Mesenchymal stem cell (in vitro differentiated cells and primary cell): Measurements from ENCODE around the gene SERPINE1.

ENCODE experiments used
- DNase-seq: peaks from one replicate; pipeline ENCODE4 v3.0.0-alpha.2; 2013
- H2AFZ ChIP-seq: one replicate; pipeline ENCODE4 v1.6.1; 2013; ENCODE audit warnings: low read depth, mild to moderate bottlenecking, control low read depth, inconsistent platforms, low read length, moderate library complexity
- H2AK5ac ChIP-seq: 2 replicates; pipeline ENCODE4 v1.6.1; 2013; ENCODE audit warnings: low read length, moderate library complexity, mild to moderate bottlenecking, inconsistent platforms; ENCODE audit not compliant: severe bottlenecking
- H2BK120ac ChIP-seq: one replicate; pipeline ENCODE4 v1.6.1; 2013; ENCODE audit warnings: low read depth, mild to moderate bottlenecking, inconsistent platforms, low read length, moderate library complexity
- H2BK12ac ChIP-seq, 2 experiments: one replicate each; pipeline ENCODE4 v1.6.1; 2013; ENCODE audit warnings: inconsistent platforms in 2 of 2, low read length in 2 of 2, mild to moderate bottlenecking in 2 of 2, moderate library complexity in 2 of 2, control low read depth in 1 of 2
- H2BK15ac ChIP-seq: one replicate; pipeline ENCODE4 v1.6.1; 2013; ENCODE audit warnings: mild to moderate bottlenecking, low read depth, inconsistent platforms; ENCODE audit not compliant: poor library complexity, severe bottlenecking
- H2BK5ac ChIP-seq: 2 replicates; pipeline ENCODE4 v1.6.1; 2013; ENCODE audit warnings: low read depth, mild to moderate bottlenecking, low read length, control low read depth, inconsistent platforms; ENCODE audit not compliant: poor library complexity, severe bottlenecking
- H3K14ac ChIP-seq, 2 experiments: one replicate each; pipeline ENCODE4 v1.6.1; 2013; ENCODE audit warnings: inconsistent platforms in 2 of 2, low read length in 2 of 2, control low read depth in 1 of 2, mild to moderate bottlenecking in 1 of 2, moderate library complexity in 1 of 2
- H3K18ac ChIP-seq, 2 experiments: one replicate each; pipeline ENCODE4 v1.6.1; 2013; ENCODE audit warnings: inconsistent platforms in 2 of 2, low read length in 2 of 2, control low read depth in 1 of 2, low read depth in 1 of 2, mild to moderate bottlenecking in 1 of 2
- H3K23ac ChIP-seq, 2 experiments: one replicate each; pipeline ENCODE4 v1.6.1; 2013; ENCODE audit warnings: inconsistent platforms in 2 of 2, low read length in 2 of 2, mild to moderate bottlenecking in 2 of 2, moderate library complexity in 2 of 2, control low read depth in 1 of 2
- H3K27ac ChIP-seq: 2 replicates; pipeline ENCODE4 v1.5.1; 2013; ENCODE audit warnings: mild to moderate bottlenecking, moderate library complexity, low read length, control low read depth, inconsistent platforms; ENCODE audit not compliant: poor library complexity, severe bottlenecking
- H3K27me3 ChIP-seq, 2 experiments: 2 replicates each; pipeline versions ENCODE4 v1.6.1 to v1.7.0; 2013; ENCODE audit warnings: low read length in 2 of 2, mild to moderate bottlenecking in 2 of 2, moderate library complexity in 2 of 2, control low read depth in 1 of 2, inconsistent platforms in 1 of 2; ENCODE audit not compliant: control insufficient read depth in 1 of 2, insufficient read depth in 1 of 2
- H3K36me3 ChIP-seq, 2 experiments: 2 replicates each; pipeline versions ENCODE4 v1.6.1 to v1.7.0; 2013; ENCODE audit warnings: low read length in 2 of 2, control low read depth in 1 of 2, inconsistent platforms in 1 of 2, low read depth in 1 of 2, mild to moderate bottlenecking in 1 of 2; ENCODE audit not compliant: insufficient read depth in 2 of 2, control insufficient read depth in 1 of 2
- H3K4ac ChIP-seq, 2 experiments: one replicate each; pipeline ENCODE4 v1.6.1; 2013; ENCODE audit warnings: inconsistent platforms in 2 of 2, low read length in 2 of 2, mild to moderate bottlenecking in 2 of 2, moderate library complexity in 2 of 2, control low read depth in 1 of 2, low read depth in 1 of 2
- H3K4me1 ChIP-seq: 2 replicates; pipeline ENCODE4 v1.6.1; 2013; ENCODE audit warnings: low read depth, low read length, control low read depth; ENCODE audit not compliant: control insufficient read depth, insufficient read depth
- H3K4me2 ChIP-seq: 2 replicates; pipeline ENCODE4 v1.6.1; 2013; ENCODE audit warnings: low read length, mild to moderate bottlenecking, inconsistent platforms; ENCODE audit not compliant: poor library complexity, severe bottlenecking
- H3K4me3 ChIP-seq, 2 experiments: 2 replicates each; pipeline versions ENCODE4 v1.5.1 to v1.7.0; 2013; ENCODE audit warnings: low read length in 2 of 2, mild to moderate bottlenecking in 2 of 2, control low read depth in 1 of 2, low read depth in 1 of 2; ENCODE audit not compliant: insufficient read depth in 1 of 2
- H3K79me1 ChIP-seq: replicated peaks from 2 replicates; pipeline ENCODE4 v1.6.1; 2013; ENCODE audit warnings: mild to moderate bottlenecking, control low read depth, low read length, inconsistent platforms; ENCODE audit not compliant: poor library complexity, severe bottlenecking
- H3K9ac ChIP-seq: 2 replicates; pipeline ENCODE4 v1.7.0; 2013; ENCODE audit warnings: mild to moderate bottlenecking, low read length, moderate library complexity
- H3K9me3 ChIP-seq: 2 replicates; pipeline ENCODE4 v1.7.0; 2013; ENCODE audit warnings: mild to moderate bottlenecking, low read length; ENCODE audit not compliant: control insufficient read depth
- H4K8ac ChIP-seq: one replicate; pipeline ENCODE4 v1.6.1; 2013; ENCODE audit warnings: inconsistent platforms, mild to moderate bottlenecking, low read length, moderate library complexity
- H4K91ac ChIP-seq: one replicate; pipeline ENCODE4 v1.6.1; 2013; ENCODE audit warnings: mild to moderate bottlenecking, low read length, inconsistent platforms
- WGBS: methylation state at CpG from one replicate; pipeline ENCODE4 v1.1.7; 2013; ENCODE audit warnings: mixed read lengths; 5-methylcytosine and 5-hydroxymethylcytosine counted together

The SERPINE1 gene

GRCh38 chr7:101085162-101085964 is 41.5 kb upstream of the SERPINE1 start, which contains the start of gene TRIM56:
TRIM56 (plus strand) TSS chr7:101085481; CDS start chr7:101087313, 1,832 bp downstream.
- Histone ChIP-seq H3K9me3 (no peaks in the 10 kb centered on the region), H3K27me3 (no peaks in the 10 kb centered on the region), H2BK5ac (peak within 1 kb of the TSS; percentile 85), H4K8ac (peak within 1 kb of the TSS; percentile 90), H3K14ac (peak within 1 kb of the TSS in 1 of 2 experiments; percentile 81), H2AFZ (peak within 1 kb of the TSS; percentile 67), H3K79me1 (peaks cover 17% of the 10 kb centered on the region), H3K23ac (no peak within 1 kb of the TSS), H2BK120ac (peak within 1 kb of the TSS; percentile 50), H2AK5ac (no peak within 1 kb of the TSS), H3K4me3 (peak within 1 kb of the TSS; percentile 64 to 94), H3K4me1 (peaks cover 27% of the 10 kb centered on the region), H4K91ac (peak within 1 kb of the TSS; percentile 80), H3K4me2 (peak within 1 kb of the TSS; percentile 54), H2BK15ac (peak within 1 kb of the TSS; percentile 97), H3K18ac (peak within 1 kb of the TSS; percentile 89 to 98), H2BK12ac (peak within 1 kb of the TSS; percentile 31 to 61), H3K9ac (peak within 1 kb of the TSS; percentile 96), H3K4ac (peak within 1 kb of the TSS; percentile 66 to 80), H3K27ac (peak within 1 kb of the TSS; percentile 66), H3K36me3 (peaks cover 21 to 38% of the 10 kb centered on the region in 2 experiments)
- DNase-seq: peak; percentile 89
- WGBS: 3% methylated on average over 10 of the region's 26 CpGs

- Histone ChIP-seq H2AK5ac (no peak overlapping the region), H3K27me3 (no peaks in the 10 kb centered on the region), H3K36me3 (peaks cover 28 to 50% of the 10 kb centered on the region in 2 experiments), H2BK120ac (no peak overlapping the region), H3K23ac (peak overlapping the region in 1 of 2 experiments; percentile 18), H3K27ac (no peak overlapping the region), H4K8ac (no peak overlapping the region), H2BK5ac (no peak overlapping the region), H3K18ac (peak overlapping the region in 1 of 2 experiments; percentile 18), H2BK12ac (peak overlapping the region in 1 of 2 experiments; percentile 2), H3K4ac (no peak overlapping the region), H2BK15ac (peak overlapping the region; percentile 55), H3K14ac (no peak overlapping the region), H4K91ac (no peak overlapping the region), H3K4me3 (no peak overlapping the region), H3K79me1 (peaks cover 20% of the 10 kb centered on the region), H3K4me2 (no peak overlapping the region), H2AFZ (no peak overlapping the region), H3K4me1 (peaks cover 27% of the 10 kb centered on the region), H3K9me3 (no peaks in the 10 kb centered on the region), H3K9ac (no peak overlapping the region)
- 98% methylated on average over 45 of the region's 45 CpGs for WGBS
- no peak for DNase-seq
Measured at GRCh38 chr7:101087334-101088068, 39.4 kb upstream of the SERPINE1 start.

- H4K8ac ChIP-seq: no peak overlapping the region
- WGBS: 93% methylated on average over 21 of the region's 21 CpGs
- H3K27ac ChIP-seq: no peak overlapping the region
- DNase-seq: no peak
- H2AK5ac ChIP-seq: no peak overlapping the region
- H2BK5ac ChIP-seq: no peak overlapping the region
- H3K4ac ChIP-seq: no peak overlapping the region
- H4K91ac ChIP-seq: peak overlapping the region; percentile 41
- H3K4me1 ChIP-seq: peaks cover 27% of the 10 kb centered on the region
- H3K23ac ChIP-seq: no peak overlapping the region
- H3K4me2 ChIP-seq: no peak overlapping the region
- H3K18ac ChIP-seq: no peak overlapping the region
- no peak overlapping the region for H2BK12ac ChIP-seq
- no peak overlapping the region for H3K4me3 ChIP-seq
- peaks cover 28 to 50% of the 10 kb centered on the region in 2 experiments for H3K36me3 ChIP-seq
- H2BK120ac ChIP-seq: no peak overlapping the region
- H3K27me3 ChIP-seq: no peaks in the 10 kb centered on the region
- no peak overlapping the region for H3K14ac ChIP-seq
- H3K79me1 ChIP-seq: peaks cover 20% of the 10 kb centered on the region
- no peak overlapping the region for H2AFZ ChIP-seq
- H3K9ac ChIP-seq: no peak overlapping the region
- no peaks in the 10 kb centered on the region for H3K9me3 ChIP-seq
- H2BK15ac ChIP-seq: peak overlapping the region; percentile 20
Measured at GRCh38 chr7:101088069-101088425, 38.9 kb upstream of the SERPINE1 start.
